NCI-H146 treated with DMSO at 0.1 percent for 48 hours (cell line): ENCODE data around the gene ARHGAP11B.
"Not testable (repeated sequence)": the region's sequence is repeated elsewhere in the genome, so short reads cannot be mapped to it uniquely, and the experiment has no call there.

Experiments
- DNase-seq: peaks from one replicate; lab custom pipeline; 2025; ENCODE audit not compliant: unreplicated experiment; lab: John Stamatoyannopoulos, UW

Gene ARHGAP11B

DNA sequence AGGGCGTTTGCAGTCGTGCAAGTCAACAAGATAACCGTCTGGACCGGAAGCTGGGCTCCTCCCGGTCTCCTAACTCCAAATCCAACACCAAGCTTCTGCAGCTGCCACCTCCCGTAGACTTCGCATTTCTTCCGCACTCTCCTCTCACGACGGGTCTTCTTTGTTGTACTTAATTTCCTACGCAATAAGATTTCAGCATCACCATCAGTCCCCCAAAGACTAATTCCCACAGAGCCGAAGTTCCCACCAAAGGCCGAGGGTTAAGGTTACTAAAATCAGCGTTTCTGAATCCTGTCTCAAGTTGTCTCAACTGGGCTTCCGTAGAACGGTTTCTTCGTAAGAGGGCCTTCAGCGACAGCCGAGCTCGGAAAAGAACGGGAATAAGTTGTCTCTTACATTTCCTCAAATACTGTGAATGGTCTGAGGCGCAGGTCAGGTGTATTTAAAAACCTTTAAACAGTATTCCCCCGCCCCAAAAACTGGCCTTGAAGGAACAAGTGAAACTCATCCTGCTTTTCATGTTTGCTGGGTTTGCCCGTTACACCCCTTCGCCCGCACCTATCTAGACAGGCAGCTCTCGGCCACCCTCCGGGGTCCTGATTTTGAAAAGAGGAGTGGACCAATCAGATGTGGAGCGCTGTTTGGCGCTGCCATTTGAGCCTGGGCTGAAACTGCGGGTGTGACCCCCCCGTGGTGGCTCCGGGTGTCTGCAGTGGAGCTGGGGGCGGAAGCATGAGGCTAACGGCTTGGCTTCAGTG lies at the start of gene ARHGAP11B:
Gene ARHGAP11B (plus strand): TSS at position 693 of the 758 bp plus-strand sequence.
- DNase-seq = not testable (repeated sequence)

- DNase-seq = not testable (repeated sequence)
Measured at GRCh38 chr15:30579394-30579970, 46.4 kb upstream of the ARHGAP11B start.

GRCh38 chr15:30580716-30581115 lies 45.2 kb upstream of the ARHGAP11B start:
- DNase-seq = not testable (repeated sequence)

DNA sequence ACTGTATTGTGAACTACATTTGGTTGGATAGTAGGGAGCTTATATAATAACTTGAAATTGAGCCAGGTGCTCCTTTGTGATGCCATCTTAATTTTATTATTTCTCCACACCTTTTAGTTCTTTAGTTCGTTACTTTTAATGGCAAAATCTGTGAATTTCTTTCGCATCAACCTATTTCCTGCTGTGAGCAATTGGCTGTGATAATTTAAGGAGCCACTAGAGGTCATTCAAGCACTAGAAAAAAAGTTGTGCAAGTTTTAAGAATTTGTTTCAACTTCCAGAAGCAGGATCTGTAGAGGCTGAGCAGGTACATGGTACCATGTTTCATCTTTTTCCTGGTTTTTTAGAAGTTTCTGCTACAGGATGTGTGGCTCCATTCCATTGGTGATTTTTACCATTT lies 27.0 kb upstream of the ARHGAP11B start:
- DNase-seq = not testable (repeated sequence)

GRCh38 chr15:30603796-30604195 lies 22.1 kb upstream of the ARHGAP11B start, which contains the start of gene GOLGA8H:
Gene GOLGA8H (plus strand): TSS chr15:30604028. CDS start chr15:30604126, 98 bp downstream.
- not testable (repeated sequence) for DNase-seq

- DNase-seq = not testable (repeated sequence)
Measured at GRCh38 chr15:30612271-30612670, 13.7 kb upstream of the ARHGAP11B start.

- not testable (repeated sequence) for DNase-seq
Measured at GRCh38 chr15:30621342-30621741, 4.6 kb upstream of the ARHGAP11B start.

DNA sequence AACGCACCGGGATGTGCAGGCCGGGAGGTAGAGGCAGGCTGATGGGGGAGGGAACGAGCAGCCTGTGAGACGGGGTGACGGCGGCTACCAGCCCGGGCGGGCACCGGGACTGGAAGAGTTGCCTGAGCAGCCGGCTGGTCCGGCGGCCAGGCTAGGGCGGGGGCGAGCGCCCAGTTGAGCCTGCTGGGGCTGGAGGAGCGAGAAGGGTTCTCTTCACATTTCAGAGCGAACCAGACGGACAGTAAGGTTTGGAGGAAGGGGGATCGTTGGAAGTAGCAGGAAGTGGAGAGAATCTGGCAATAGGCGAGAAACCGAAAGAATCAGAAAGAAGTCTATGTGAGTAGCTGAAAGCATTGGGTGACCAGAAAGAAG lies 252 bp downstream of the ARHGAP11B start:
- not testable (repeated sequence) for DNase-seq

DNA sequence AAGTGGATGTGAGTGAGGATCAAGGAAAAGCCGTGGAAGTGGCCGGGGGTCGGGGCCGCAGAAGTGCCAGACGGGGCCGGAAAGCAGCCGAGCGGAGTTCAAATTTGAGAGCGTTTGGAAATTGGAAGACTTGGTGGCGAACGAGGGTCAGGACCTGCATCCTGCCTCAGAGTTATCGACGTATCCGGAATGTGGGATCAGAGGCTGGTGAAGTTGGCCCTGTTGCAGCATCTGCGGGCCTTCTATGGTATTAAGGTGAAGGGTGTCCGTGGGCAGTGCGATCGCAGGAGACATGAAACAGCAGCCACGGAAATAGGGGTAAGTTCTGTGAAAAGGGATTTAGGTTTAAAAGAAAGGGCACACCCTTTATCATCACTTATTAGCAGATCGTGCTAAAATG lies 704 bp downstream of the ARHGAP11B start:
- not testable (repeated sequence) for DNase-seq

DNA sequence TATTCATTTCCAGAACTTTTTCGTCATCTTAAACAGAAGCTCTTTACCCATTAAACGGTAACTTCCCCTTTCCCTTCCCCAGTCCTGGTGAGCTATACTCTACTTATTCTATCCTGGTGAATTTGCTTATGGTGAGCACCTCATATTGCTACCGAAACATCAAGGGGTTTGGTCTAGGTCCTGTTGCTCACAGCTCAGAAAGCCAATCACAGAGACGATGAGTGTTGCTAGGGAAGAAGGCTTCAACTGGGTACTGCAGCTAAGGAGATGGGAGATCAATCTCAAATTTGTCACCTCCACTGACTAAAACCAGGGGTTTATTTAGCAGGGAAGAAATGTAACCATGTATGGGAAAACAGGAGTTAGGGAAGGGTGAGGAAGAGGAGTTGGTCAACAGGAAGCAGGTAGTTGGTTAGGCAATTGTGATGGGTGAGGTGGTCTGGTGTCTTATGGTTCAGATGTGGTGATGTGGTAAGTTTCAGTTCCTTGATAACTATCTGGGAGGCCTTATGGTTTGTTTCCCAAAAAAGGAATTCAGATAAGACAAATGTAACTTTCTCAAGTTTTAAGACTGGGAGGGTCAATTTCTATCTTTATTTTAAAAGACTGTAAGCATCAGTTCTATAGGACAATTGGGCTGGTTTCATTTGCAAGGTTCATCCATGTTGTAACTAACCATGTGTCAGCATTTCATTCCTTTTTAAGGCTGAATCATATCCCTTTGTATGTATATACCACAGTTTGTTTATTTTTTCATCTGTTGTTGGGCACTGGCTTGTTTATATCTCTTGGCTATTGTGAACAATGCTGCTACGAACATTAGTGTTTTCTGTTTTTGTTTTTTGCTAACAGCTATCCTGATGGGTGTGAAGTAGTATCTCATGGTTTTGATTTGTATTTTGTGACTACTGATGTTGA lies 24.3 kb downstream of the ARHGAP11B start:
- no peak for DNase-seq

- DNase-seq = not testable (repeated sequence)
Measured at GRCh38 chr15:30661154-30661553, 35.2 kb downstream of the ARHGAP11B start.

DNA sequence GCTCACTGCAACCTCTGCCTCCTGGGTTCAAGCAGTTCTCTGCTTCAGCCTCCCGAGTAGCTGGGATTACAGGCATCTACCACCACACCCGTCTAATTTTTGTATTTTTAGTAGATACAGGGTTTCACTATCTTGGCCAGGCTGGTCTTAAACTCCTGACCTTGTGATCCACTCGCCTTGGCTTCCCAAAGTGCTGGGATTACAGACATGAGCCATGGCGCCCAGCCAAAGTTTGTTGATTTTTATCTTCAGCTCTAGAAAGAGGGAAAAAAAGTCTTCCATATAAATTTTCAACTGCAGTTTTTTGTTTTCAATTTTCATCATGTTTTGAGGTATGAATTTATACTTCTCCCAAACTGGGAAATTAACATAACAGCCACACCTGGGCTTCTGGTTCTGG lies 43.7 kb downstream of the ARHGAP11B start:
- DNase-seq = not testable (repeated sequence)

- no peak for DNase-seq
Measured at GRCh38 chr15:30670056-30670455, 44.1 kb downstream of the ARHGAP11B start.

DNA sequence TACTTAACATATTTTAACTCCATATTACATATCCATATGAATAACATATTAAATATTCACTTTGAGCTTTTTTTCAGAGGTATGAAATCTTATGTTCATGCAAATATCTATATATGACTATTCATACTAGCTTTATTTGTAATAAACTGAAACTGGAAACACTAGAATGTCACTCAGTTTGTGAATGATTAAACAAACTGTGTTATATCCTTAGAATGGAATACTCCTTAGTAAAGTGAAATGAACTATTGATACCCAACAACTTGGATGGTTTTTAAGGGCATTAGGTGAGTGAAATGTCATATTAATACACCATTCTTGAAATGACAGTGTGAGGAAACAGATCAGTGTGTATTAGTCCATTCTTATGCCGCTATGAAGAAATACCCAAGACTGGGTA lies 45.4 kb downstream of the ARHGAP11B start:
- DNase-seq = no peak

- no peak for DNase-seq
Measured at GRCh38 chr15:30675126-30675525, 49.2 kb downstream of the ARHGAP11B start.

DNA sequence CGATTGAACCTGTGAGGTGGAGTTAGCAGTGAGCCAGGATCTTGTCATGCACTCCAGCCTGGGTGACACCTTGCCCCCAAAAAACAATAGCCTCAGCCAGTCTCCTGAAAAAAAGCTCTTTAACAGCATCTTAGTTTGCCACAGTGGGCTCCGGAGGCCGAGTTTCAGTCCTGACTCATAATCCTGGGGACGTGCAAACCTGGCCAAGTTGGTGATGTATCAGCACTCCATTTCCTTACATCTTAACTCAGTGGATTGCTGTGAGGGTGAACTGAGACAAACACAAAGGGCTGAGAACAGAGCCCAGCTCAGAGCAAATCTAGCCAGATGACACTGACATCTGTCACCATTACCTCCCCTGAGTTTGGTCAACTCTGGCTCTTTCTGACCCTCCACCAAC lies 50.0 kb downstream of the ARHGAP11B start:
- DNase-seq = not testable (repeated sequence)

- not testable (repeated sequence) for DNase-seq
Measured at GRCh38 chr15:30680997-30681396, 55.1 kb downstream of the ARHGAP11B start.

- DNase-seq = not testable (repeated sequence)
Measured at GRCh38 chr15:30685709-30686285, 59.9 kb downstream of the ARHGAP11B start.

- not testable (repeated sequence) for DNase-seq
Measured at GRCh38 chr15:30686651-30687050, 60.7 kb downstream of the ARHGAP11B start.
